ENCODE measurements around the gene CACNA1A. TPM values are rescaled to one million over a fixed set of nuclear protein-coding genes. Genes with fewer than 3 reads are reported as not detected.

The CACNA1A gene
- polyA plus RNA-seq, 1 donor (not counting 4 experiments of a cell fraction or from before 2014, with no cell fraction given) = not detected

DNA sequence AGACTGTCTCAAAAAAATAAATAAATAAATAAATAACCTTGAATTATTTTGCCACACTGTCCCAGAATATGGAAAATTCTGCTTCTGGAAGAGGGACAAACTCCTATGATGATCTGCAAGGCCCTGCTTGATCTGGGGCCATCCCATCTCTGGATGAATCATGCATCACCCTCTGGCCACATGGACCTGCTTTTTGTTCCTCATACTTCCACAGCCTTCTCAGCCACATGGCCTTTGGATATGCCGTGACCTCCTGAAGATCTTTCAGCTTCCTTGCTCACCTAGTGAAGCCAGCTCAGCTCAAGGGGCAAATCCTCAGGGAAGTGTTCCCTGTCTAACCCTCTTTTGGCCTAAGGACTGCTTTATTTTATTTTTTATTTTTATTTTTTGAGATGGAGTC, 345.7 kb downstream of the CACNA1A start:
- no peak overlapping the region for H3K9ac ChIP-seq (ENCODE audit: control insufficient read depth, extremely low read depth, insufficient read depth, low read length)
- no peaks in the 10 kb centered on the region for H3K79me2 ChIP-seq (ENCODE audit: control insufficient read depth, insufficient read depth, low read length)
- H3K27ac ChIP-seq (ENCODE audit: control insufficient read depth, insufficient read depth, low read length) = no peak overlapping the region
- no peak for FAIRE-seq
- H3K4me3 ChIP-seq (ENCODE audit: control insufficient read depth in 2 of 3, extremely low read depth in 1 of 3, insufficient read depth in 2 of 3, low read depth in 1 of 3, low read length in 3 of 3) = no peak overlapping the region
- H3K36me3 ChIP-seq (ENCODE audit: control insufficient read depth in 2 of 2, extremely low read depth in 1 of 2, insufficient read depth in 2 of 2, low read length in 2 of 2) = no peaks in the 10 kb centered on the region
- H3K27me3 ChIP-seq (ENCODE audit: control insufficient read depth, extremely low read depth, insufficient read depth, low read length) = no peaks in the 10 kb centered on the region
- dilution Hi-C loops (cut with MboI; ENCODE audit: extremely low pct_ligation_motif_present, low sequenced_read_pairs) = no loop called here
- DNase-seq (ENCODE audit: low read depth, low spot score) = no peak
- no peaks in the 10 kb centered on the region for H3K9me1 ChIP-seq (ENCODE audit: control insufficient read depth, extremely low read depth, insufficient read depth, low read length)
- peaks cover 40% of the 10 kb centered on the region for H3K4me1 ChIP-seq (ENCODE audit: control insufficient read depth, extremely low read depth, insufficient read depth, low read length)
- H2AFZ ChIP-seq (ENCODE audit: control insufficient read depth, low read length) = peak overlapping the region; percentile 51
- H3K4me2 ChIP-seq (ENCODE audit: control insufficient read depth, extremely low read depth, insufficient read depth, low read depth, low read length) = peak overlapping the region; percentile 27
- TF ChIP-seq CTCF (optimal IDR thresholded peaks at IDR 0.05 in 1 of 3, IDR thresholded peaks at IDR 0.05 in 1 of 3, conservative IDR thresholded peaks at IDR 0.05 in 1 of 3; ENCODE audit: extremely low read depth in 1 of 3, insufficient read depth in 2 of 3, low read length in 3 of 3) (no peak), EZH2 (IDR thresholded peaks at IDR 0.05; ENCODE audit: low read length) (no peak)
- no peaks in the 10 kb centered on the region for H4K20me1 ChIP-seq (ENCODE audit: control insufficient read depth, extremely low read depth, insufficient read depth, low read length)
- H3K9me3 ChIP-seq (ENCODE audit: control insufficient read depth, low read depth, low read length) = no peaks in the 10 kb centered on the region

- dilution Hi-C loops (cut with MboI; ENCODE audit: extremely low pct_ligation_motif_present, low sequenced_read_pairs) = no loop called here
- Histone ChIP-seq H3K9me3 (ENCODE audit: control insufficient read depth, low read depth, low read length) (no peaks in the 10 kb centered on the region), H3K4me1 (ENCODE audit: control insufficient read depth, extremely low read depth, insufficient read depth, low read length) (peaks cover 38% of the 10 kb centered on the region), H3K9ac (ENCODE audit: control insufficient read depth, extremely low read depth, insufficient read depth, low read length) (no peak overlapping the region), H4K20me1 (ENCODE audit: control insufficient read depth, extremely low read depth, insufficient read depth, low read length) (no peaks in the 10 kb centered on the region), H3K9me1 (ENCODE audit: control insufficient read depth, extremely low read depth, insufficient read depth, low read length) (no peaks in the 10 kb centered on the region), H2AFZ (ENCODE audit: control insufficient read depth, low read length) (no peak overlapping the region), H3K79me2 (ENCODE audit: control insufficient read depth, insufficient read depth, low read length) (no peaks in the 10 kb centered on the region), H3K27ac (ENCODE audit: control insufficient read depth, insufficient read depth, low read length) (no peak overlapping the region), H3K4me3 (ENCODE audit: control insufficient read depth in 2 of 3, extremely low read depth in 1 of 3, insufficient read depth in 2 of 3, low read depth in 1 of 3, low read length in 3 of 3) (no peak overlapping the region), H3K36me3 (ENCODE audit: control insufficient read depth in 2 of 2, extremely low read depth in 1 of 2, insufficient read depth in 2 of 2, low read length in 2 of 2) (no peaks in the 10 kb centered on the region), H3K27me3 (ENCODE audit: control insufficient read depth, extremely low read depth, insufficient read depth, low read length) (no peaks in the 10 kb centered on the region), H3K4me2 (ENCODE audit: control insufficient read depth, extremely low read depth, insufficient read depth, low read depth, low read length) (no peak overlapping the region)
- FAIRE-seq = no peak
- DNase-seq (ENCODE audit: low read depth, low spot score) = no peak
- no peak for TF ChIP-seq EZH2 (IDR thresholded peaks at IDR 0.05; ENCODE audit: low read length)
- TF ChIP-seq CTCF (optimal IDR thresholded peaks at IDR 0.05 in 1 of 3, IDR thresholded peaks at IDR 0.05 in 1 of 3, conservative IDR thresholded peaks at IDR 0.05 in 1 of 3; ENCODE audit: extremely low read depth in 1 of 3, insufficient read depth in 2 of 3, low read length in 3 of 3) = no peak
These were observed 346.6 kb downstream of the CACNA1A start for GRCh38 chr19:13159713-13160112.

Data from keratinocyte (primary cell).